ENCODE results near the gene ENTREP1.

- TF ChIP-seq CTCF (IDR thresholded peaks at IDR 0.05; ENCODE audit: low read length) (no peak), EZH2 (IDR thresholded peaks at IDR 0.05; ENCODE audit: borderline replicate concordance, low read length) (no peak)
These were observed 39.6 kb downstream of the ENTREP1 start for GRCh38 chr9:69364510-69365150.
